ENCODE results near the gene TAF11L4. TPM values are rescaled to one million over a fixed set of nuclear protein-coding genes. Genes with fewer than 3 reads are reported as not detected.
"Not testable (repeated sequence)": the region's sequence is repeated elsewhere in the genome, so short reads cannot be mapped to it uniquely, and the experiment has no call there.

The TAF11L4 gene
- total and polyA plus RNA-seq, 2 experiments from 2014 or later = not detected

- Histone ChIP-seq H3K36me3 (ENCODE audit: insufficient read depth) (no peaks in the 10 kb centered on the region), H3K4me1 (ENCODE audit: insufficient read depth) (no peaks in the 10 kb centered on the region), H3F3A (replicated peaks; ENCODE audit: low read depth) (no peaks in the 10 kb centered on the region), H3K27ac (ENCODE audit: low read depth) (no peak overlapping the region), H3K79me2 (replicated peaks; ENCODE audit: insufficient read depth) (no peaks in the 10 kb centered on the region), H3K4me3 (no peak overlapping the region), H3K27me3 (ENCODE audit: insufficient read depth) (no peaks in the 10 kb centered on the region), H3K9me2 (ENCODE audit: insufficient read depth) (no peaks in the 10 kb centered on the region), H4K20me1 (replicated peaks; ENCODE audit: insufficient read depth) (no peaks in the 10 kb centered on the region), H3K4me2 (no peak overlapping the region), H2AFZ (no peak overlapping the region)
- H3K27ac Mint-ChIP-seq = no peak overlapping the region
- H3K9me3 Mint-ChIP-seq = no peaks in the 10 kb centered on the region
- TF ChIP-seq CREB1 (CRISPR knock-in tag; IDR thresholded peaks at IDR 0.05; ENCODE audit: low read depth) (no peak), STAT1 (IDR thresholded peaks at IDR 0.05; ENCODE audit: unreplicated experiment) (no peak), ZNF331 (CRISPR knock-in tag; IDR thresholded peaks at IDR 0.05; ENCODE audit: low read depth) (no peak), ZNF114 (CRISPR knock-in tag; IDR thresholded peaks at IDR 0.05) (no peak)
- DNase-seq (ENCODE audit: low spot score) (no peak), ATAC-seq (no peak)
- H3K36me3 Mint-ChIP-seq (ENCODE audit: low read depth) = no peaks in the 10 kb centered on the region
- no peaks in the 10 kb centered on the region for H3K27me3 Mint-ChIP-seq (ENCODE audit: insufficient read depth, low read depth, poor library complexity)
- no peaks in the 10 kb centered on the region for H3K4me1 Mint-ChIP-seq
- no peak overlapping the region for H3K4me3 Mint-ChIP-seq
Observed at GRCh38 chr5:17511775-17512325, 9.8 kb upstream of the TAF11L4 start.

GRCh38 chr5:17517526-17517925 is 4.1 kb upstream of the TAF11L4 start:
- H3K9me2 ChIP-seq (ENCODE audit: insufficient read depth); ATAC-seq; H3K27ac ChIP-seq (ENCODE audit: low read depth); DNase-seq (ENCODE audit: low spot score); H3K79me2 ChIP-seq (replicated peaks; ENCODE audit: insufficient read depth); H3K4me1 ChIP-seq (ENCODE audit: insufficient read depth); H3K4me3 ChIP-seq; H3K36me3 Mint-ChIP-seq (ENCODE audit: low read depth); H3K9me3 Mint-ChIP-seq; H4K20me1 ChIP-seq (replicated peaks; ENCODE audit: insufficient read depth); H3K27me3 Mint-ChIP-seq (ENCODE audit: insufficient read depth, low read depth, poor library complexity); H3K4me2 ChIP-seq; H3K4me1 Mint-ChIP-seq; H2AFZ ChIP-seq; H3K4me3 Mint-ChIP-seq; H3K27me3 ChIP-seq (ENCODE audit: insufficient read depth); H3K27ac Mint-ChIP-seq; H3F3A ChIP-seq (replicated peaks; ENCODE audit: low read depth); H3K36me3 ChIP-seq (ENCODE audit: insufficient read depth): not testable (repeated sequence)

- not testable (repeated sequence) for H3K4me3 Mint-ChIP-seq; H3K4me1 ChIP-seq (ENCODE audit: insufficient read depth); H2AFZ ChIP-seq; H3K4me3 ChIP-seq; H3K4me2 ChIP-seq; H3K27me3 Mint-ChIP-seq (ENCODE audit: insufficient read depth, low read depth, poor library complexity); H3K79me2 ChIP-seq (replicated peaks; ENCODE audit: insufficient read depth); H3K27ac ChIP-seq (ENCODE audit: low read depth); DNase-seq (ENCODE audit: low spot score); H3K36me3 Mint-ChIP-seq (ENCODE audit: low read depth); H3K9me3 Mint-ChIP-seq; H4K20me1 ChIP-seq (replicated peaks; ENCODE audit: insufficient read depth); H3K4me1 Mint-ChIP-seq; H3K27me3 ChIP-seq (ENCODE audit: insufficient read depth); H3F3A ChIP-seq (replicated peaks; ENCODE audit: low read depth); ATAC-seq; H3K27ac Mint-ChIP-seq; H3K9me2 ChIP-seq (ENCODE audit: insufficient read depth); H3K36me3 ChIP-seq (ENCODE audit: insufficient read depth)
Observed at GRCh38 chr5:17518067-17518466, 3.5 kb upstream of the TAF11L4 start, which contains the start of gene TAF11L3. Gene TAF11L3, plus strand, starts transcription at chr5:17518367.

GRCh38 chr5:17519508-17519907 is 2.1 kb upstream of the TAF11L4 start:
- H3K27me3 Mint-ChIP-seq (ENCODE audit: insufficient read depth, low read depth, poor library complexity); H3K4me1 Mint-ChIP-seq; ATAC-seq; H3K27ac ChIP-seq (ENCODE audit: low read depth); H3K4me2 ChIP-seq; DNase-seq (ENCODE audit: low spot score); H2AFZ ChIP-seq; H3K27me3 ChIP-seq (ENCODE audit: insufficient read depth); H3K4me1 ChIP-seq (ENCODE audit: insufficient read depth); H3K4me3 ChIP-seq; H3K79me2 ChIP-seq (replicated peaks; ENCODE audit: insufficient read depth); H3K27ac Mint-ChIP-seq; H4K20me1 ChIP-seq (replicated peaks; ENCODE audit: insufficient read depth); H3K9me2 ChIP-seq (ENCODE audit: insufficient read depth); H3F3A ChIP-seq (replicated peaks; ENCODE audit: low read depth); H3K4me3 Mint-ChIP-seq; H3K9me3 Mint-ChIP-seq; H3K36me3 ChIP-seq (ENCODE audit: insufficient read depth); H3K36me3 Mint-ChIP-seq (ENCODE audit: low read depth): not testable (repeated sequence)

DNA sequence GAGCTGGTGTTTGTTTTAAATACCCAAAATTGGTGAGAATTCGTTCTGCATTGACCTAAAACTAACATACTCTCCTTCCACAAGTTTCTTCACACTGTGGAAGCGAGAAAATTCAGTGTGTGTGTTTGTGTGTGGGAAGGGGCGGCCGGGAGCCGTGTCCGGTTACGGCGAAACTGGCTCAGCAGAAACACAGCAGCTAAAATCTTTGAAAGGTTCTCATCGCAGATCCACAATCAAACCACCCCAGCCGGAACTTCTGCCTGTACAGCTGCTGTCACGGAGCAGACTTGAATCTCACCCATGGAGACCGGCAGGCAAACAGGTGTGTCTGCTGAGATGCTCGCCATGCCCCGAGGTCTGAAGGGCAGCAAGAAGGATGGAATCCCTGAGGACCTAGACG is 3.3 kb downstream of the TAF11L4 start, which contains the start of gene TAF11L5:
Gene TAF11L5 (plus strand): TSS at position 301 of the 400 bp plus-strand sequence.
- H3K79me2 ChIP-seq (replicated peaks; ENCODE audit: insufficient read depth); H3K27me3 ChIP-seq (ENCODE audit: insufficient read depth); H3K27ac Mint-ChIP-seq; H3K9me3 Mint-ChIP-seq; H4K20me1 ChIP-seq (replicated peaks; ENCODE audit: insufficient read depth); ATAC-seq; H3K36me3 Mint-ChIP-seq (ENCODE audit: low read depth); H3K27ac ChIP-seq (ENCODE audit: low read depth); H3K9me2 ChIP-seq (ENCODE audit: insufficient read depth); H3K27me3 Mint-ChIP-seq (ENCODE audit: insufficient read depth, low read depth, poor library complexity); H3F3A ChIP-seq (replicated peaks; ENCODE audit: low read depth); DNase-seq (ENCODE audit: low spot score); H3K4me3 Mint-ChIP-seq; H3K4me2 ChIP-seq; H3K36me3 ChIP-seq (ENCODE audit: insufficient read depth); H3K4me1 Mint-ChIP-seq; H3K4me3 ChIP-seq; H3K4me1 ChIP-seq (ENCODE audit: insufficient read depth); H2AFZ ChIP-seq: not testable (repeated sequence)

GRCh38 chr5:17526504-17526903 is 4.9 kb downstream of the TAF11L4 start:
- not testable (repeated sequence) for H3K4me1 Mint-ChIP-seq; H3K9me2 ChIP-seq (ENCODE audit: insufficient read depth); H3K4me3 Mint-ChIP-seq; H3K27ac Mint-ChIP-seq; DNase-seq (ENCODE audit: low spot score); H3K4me3 ChIP-seq; H3K27me3 Mint-ChIP-seq (ENCODE audit: insufficient read depth, low read depth, poor library complexity); H3F3A ChIP-seq (replicated peaks; ENCODE audit: low read depth); H3K9me3 Mint-ChIP-seq; H3K4me2 ChIP-seq; H3K36me3 ChIP-seq (ENCODE audit: insufficient read depth); ATAC-seq; H2AFZ ChIP-seq; H4K20me1 ChIP-seq (replicated peaks; ENCODE audit: insufficient read depth); H3K36me3 Mint-ChIP-seq (ENCODE audit: low read depth); H3K79me2 ChIP-seq (replicated peaks; ENCODE audit: insufficient read depth); H3K27me3 ChIP-seq (ENCODE audit: insufficient read depth); H3K27ac ChIP-seq (ENCODE audit: low read depth); H3K4me1 ChIP-seq (ENCODE audit: insufficient read depth)
